HG02642 (cell line): ENCODE measurements around the gene SLC44A1.
A peak's percentile ranks its signal among the peaks of the same experiment; 100 is the strongest.

Experiments
- ATAC-seq: cut with Tn5 transposase; IDR thresholded peaks from one replicate; pipeline ENCODE4 v1.9.1; 2021; ENCODE audit warnings: mild to moderate bottlenecking; ENCODE audit not compliant: unreplicated experiment, poor library complexity

SLC44A1 gene

GRCh38 chr9:105447814-105448812, 203.7 kb downstream of the SLC44A1 start, which contains the start of gene FSD1L:
Gene FSD1L (plus strand): TSS chr9:105448034. CDS start chr9:105448221, 187 bp downstream.
- peak; percentile 97 for ATAC-seq

- ATAC-seq, result no peak
Measured at GRCh38 chr9:105449081-105449480, 204.6 kb downstream of the SLC44A1 start.

GRCh38 chr9:105452185-105452584, 207.7 kb downstream of the SLC44A1 start:
- no peak for ATAC-seq

- ATAC-seq, result no peak
Measured at GRCh38 chr9:105455836-105456475, 211.5 kb downstream of the SLC44A1 start.

GRCh38 chr9:105457560-105458294, 213.3 kb downstream of the SLC44A1 start:
- no peak for ATAC-seq

GRCh38 chr9:105458404-105458803, 214.0 kb downstream of the SLC44A1 start:
- ATAC-seq, result no peak

GRCh38 chr9:105459336-105459735, 214.9 kb downstream of the SLC44A1 start:
- ATAC-seq, result no peak

GRCh38 chr9:105466898-105467455, 222.5 kb downstream of the SLC44A1 start:
- ATAC-seq, result no peak

- no peak for ATAC-seq
Measured at GRCh38 chr9:105468875-105469274, 224.4 kb downstream of the SLC44A1 start.

GRCh38 chr9:105473221-105473620, 228.8 kb downstream of the SLC44A1 start:
- ATAC-seq, result no peak

- no peak for ATAC-seq
Measured at GRCh38 chr9:105475302-105475701, 230.9 kb downstream of the SLC44A1 start.

GRCh38 chr9:105479846-105480245, 235.4 kb downstream of the SLC44A1 start:
- ATAC-seq, result no peak

GRCh38 chr9:105483618-105484017, 239.2 kb downstream of the SLC44A1 start:
- no peak for ATAC-seq

- no peak for ATAC-seq
Measured at GRCh38 chr9:105484226-105484625, 239.8 kb downstream of the SLC44A1 start.

GRCh38 chr9:105485131-105485530, 240.7 kb downstream of the SLC44A1 start:
- no peak for ATAC-seq
